Stomach (tissue), 9 donors: ENCODE results near the gene ARHGAP26. TPM values are rescaled to one million over a fixed set of nuclear protein-coding genes. Genes with fewer than 3 reads are reported as not detected.

ENCODE experiments used
- DNase-seq, 2 donors: peaks; one replicate each; pipeline versions ENCODE4 v3.0.0 to v3.0.0-alpha.2; 2013 to 2019
- H3K27ac ChIP-seq, 5 donors: fragments of 200-600 bp in 4 of 5; sonication (generic) in 4 of 5; one replicate each; pipeline ENCODE4 v1.5.1; 2013 to 2019; ENCODE audit warnings: mild to moderate bottlenecking in 1 of 5, moderate library complexity in 1 of 5
- H3K27me3 ChIP-seq, 3 donors: fragments of 200-600 bp; sonication (generic); one replicate each; pipeline ENCODE4 v1.5.1; 2017 to 2019; ENCODE audit warnings: mixed run types in 1 of 3
- H3K36me3 ChIP-seq, 4 donors: fragments of 200-600 bp; sonication (generic); 1 replicate in 3 of 4; 2 replicates in 1 of 4; pipeline ENCODE4 v1.5.1; 2016 to 2019
- H3K4me1 ChIP-seq, 4 donors: fragments of 200-600 bp; sonication (generic); one replicate each; pipeline ENCODE4 v1.5.1; 2016 to 2019
- H3K4me3 ChIP-seq, 4 donors: fragments of 200-600 bp; sonication (generic) in 3 of 4; one replicate each; pipeline ENCODE4 v1.5.1; 2016 to 2019; ENCODE audit warnings: mild to moderate bottlenecking in 1 of 4
- H3K9me3 ChIP-seq, 4 donors: fragments of 200-600 bp; sonication (generic); one replicate each; pipeline ENCODE4 v1.5.1; 2016 to 2019
- CTCF ChIP-seq, 7 experiments: fragments of 450-650 bp in 4 of 7; fragments of 200-600 bp in 3 of 7; sonication (generic) in 3 of 7; IDR thresholded peaks; one replicate each; pipeline ENCODE4 v1.5.1; 2016 to 2019; ENCODE audit warnings: antibody characterized with exemption in 7 of 7, control low read depth in 2 of 7, mild to moderate bottlenecking in 1 of 7
- EP300 ChIP-seq: sonication (generic); formaldehyde crosslinking; IDR thresholded peaks from one replicate; pipeline ENCODE4 v1.6.1; 2017; ENCODE audit warnings: antibody characterized with exemption
- POLR2A ChIP-seq, 4 donors: fragments of 450-650 bp; IDR thresholded peaks; one replicate each; pipeline ENCODE4 v1.6.1; 2016; ENCODE audit warnings: antibody characterized with exemption in 4 of 4, control low read depth in 2 of 4, mild to moderate bottlenecking in 1 of 4, moderate library complexity in 1 of 4
- POLR2AphosphoS5 ChIP-seq, 3 donors: sonication (generic); formaldehyde crosslinking; IDR thresholded peaks; one replicate each; pipeline ENCODE4 v1.6.1; 2016; ENCODE audit warnings: antibody characterized with exemption in 3 of 3
- WGBS, 5 donors: extraction: QIAGEN DNeasy Blood & Tissue Kit in 3 of 5; methylation state at CpG; one replicate each; pipeline versions ENCODE4 v1.1.5 to v1.1.7; 2013 to 2018; 5-methylcytosine and 5-hydroxymethylcytosine counted together
- intact Hi-C: fragments of 100-400 bp; cut with DNase I; formaldehyde crosslinking; loops from one replicate; pipeline ENCODE4 v1.15.1; 2023; ENCODE audit warnings: low total_unique reads
- polyA plus RNA-seq, 3 donors: library from polyadenylated mRNA; stranded (reverse); fragments of 200-250 nt; gene quantifications; one replicate each; pipeline ENCODE4 v1.2.3, GENCODE V29; 2013
- total RNA-seq, 5 donors: library from RNA; depleted of rRNA; stranded (reverse); fragments of >200 nt; gene quantifications; one replicate each; pipeline versions ENCODE4 v1.1.0 to v1.2.3, GENCODE V29; 2014 to 2016
- donor health status: healthy with polysubstance abuse.
- donor health status: Bipolar disorder and iron deficiency.
- donor health status: healthy.

ARHGAP26 gene
- total and polyA plus RNA-seq, 8 donors = 4.0 to 115 (median 34.1) TPM

- Histone ChIP-seq H3K27me3 (no peaks in the 10 kb centered on the region), H3K27ac (no peak overlapping the region), H3K4me1 (peaks cover 0 to 14% (median 6%) of the 10 kb centered on the region in 4 donors), H3K9me3 (no peaks in the 10 kb centered on the region), H3K36me3 (peaks cover 0 to 22% (median 17%) of the 10 kb centered on the region in 4 donors), H3K4me3 (no peak overlapping the region)
- no peak for TF ChIP-seq POLR2A (IDR thresholded peaks at IDR 0.05)
- no peak for TF ChIP-seq CTCF (IDR thresholded peaks at IDR 0.05)
- TF ChIP-seq EP300 = no peak
- TF ChIP-seq POLR2AphosphoS5 (IDR thresholded peaks at IDR 0.05) = no peak
- intact Hi-C loops = no loop called here
- DNase-seq = no peak
- whole genome bisulfite sequencing, 5 donors = 96% methylated on average over 7 of the region's 7 CpGs
These were observed 160.4 kb downstream of the ARHGAP26 start for GRCh38 chr5:142930395-142931110.

GRCh38 chr5:142931896-142932686 is 161.9 kb downstream of the ARHGAP26 start:
- WGBS, 5 donors = 71 to 89% (median 79%) methylated on average over 9 of the region's 9 CpGs
- Histone ChIP-seq H3K27me3 (no peaks in the 10 kb centered on the region), H3K27ac (no peak overlapping the region), H3K4me1 (peaks cover 0 to 7% (median 0%) of the 10 kb centered on the region in 4 donors), H3K9me3 (no peaks in the 10 kb centered on the region), H3K4me3 (no peak overlapping the region), H3K36me3 (peaks cover 0 to 22% (median 17%) of the 10 kb centered on the region in 4 donors)
- TF ChIP-seq POLR2A (IDR thresholded peaks at IDR 0.05) = no peak
- no peak for TF ChIP-seq POLR2AphosphoS5 (IDR thresholded peaks at IDR 0.05)
- no peak for TF ChIP-seq CTCF (IDR thresholded peaks at IDR 0.05)
- no peak for TF ChIP-seq EP300
- DNase-seq = no peak
- intact Hi-C loops = no loop called here

- no peaks in the 10 kb centered on the region for H3K9me3 ChIP-seq
- H3K4me3 ChIP-seq = no peak overlapping the region
- intact Hi-C loops = no loop called here
- no peak for DNase-seq
- H3K4me1 ChIP-seq = peaks cover 0 to 7% (median 5%) of the 10 kb centered on the region in 4 donors
- WGBS, 5 donors = 69 to 77% (median 76%) methylated on average over 4 of the region's 4 CpGs
- TF ChIP-seq POLR2AphosphoS5 (IDR thresholded peaks at IDR 0.05) (no peak), EP300 (no peak), CTCF (IDR thresholded peaks at IDR 0.05) (no peak), POLR2A (IDR thresholded peaks at IDR 0.05) (no peak)
- H3K27ac ChIP-seq = no peak overlapping the region
- no peaks in the 10 kb centered on the region for H3K27me3 ChIP-seq
- H3K36me3 ChIP-seq = peaks cover 0 to 22% (median 17%) of the 10 kb centered on the region in 4 donors
These were observed 164.0 kb downstream of the ARHGAP26 start for GRCh38 chr5:142934051-142934762.

- H3K27me3 ChIP-seq = no peaks in the 10 kb centered on the region
- no peak overlapping the region for H3K27ac ChIP-seq
- WGBS, 5 donors = 78 to 91% (median 87%) methylated on average over 5 of the region's 5 CpGs
- intact Hi-C loops = no loop called here
- no peak for TF ChIP-seq POLR2A (IDR thresholded peaks at IDR 0.05)
- no peak for TF ChIP-seq EP300
- TF ChIP-seq CTCF (IDR thresholded peaks at IDR 0.05) = no peak
- TF ChIP-seq POLR2AphosphoS5 (IDR thresholded peaks at IDR 0.05) = no peak
- peaks cover 0 to 22% (median 17%) of the 10 kb centered on the region in 4 donors for H3K36me3 ChIP-seq
- DNase-seq = no peak
- peaks cover 0 to 7% (median 5%) of the 10 kb centered on the region in 4 donors for H3K4me1 ChIP-seq
- H3K4me3 ChIP-seq = no peak overlapping the region
- H3K9me3 ChIP-seq = no peaks in the 10 kb centered on the region
These were observed 164.8 kb downstream of the ARHGAP26 start for GRCh38 chr5:142935014-142935413.
